ENCODE data around the gene BARHL1. TPM values are rescaled to one million over a fixed set of nuclear protein-coding genes. Genes with fewer than 3 reads are reported as not detected.

The BARHL1 gene
- total and polyA plus RNA-seq, 9 of the 15 experiments (the other 6 are each of a cell fraction or from before 2014, with no cell fraction given): not detected

DNA sequence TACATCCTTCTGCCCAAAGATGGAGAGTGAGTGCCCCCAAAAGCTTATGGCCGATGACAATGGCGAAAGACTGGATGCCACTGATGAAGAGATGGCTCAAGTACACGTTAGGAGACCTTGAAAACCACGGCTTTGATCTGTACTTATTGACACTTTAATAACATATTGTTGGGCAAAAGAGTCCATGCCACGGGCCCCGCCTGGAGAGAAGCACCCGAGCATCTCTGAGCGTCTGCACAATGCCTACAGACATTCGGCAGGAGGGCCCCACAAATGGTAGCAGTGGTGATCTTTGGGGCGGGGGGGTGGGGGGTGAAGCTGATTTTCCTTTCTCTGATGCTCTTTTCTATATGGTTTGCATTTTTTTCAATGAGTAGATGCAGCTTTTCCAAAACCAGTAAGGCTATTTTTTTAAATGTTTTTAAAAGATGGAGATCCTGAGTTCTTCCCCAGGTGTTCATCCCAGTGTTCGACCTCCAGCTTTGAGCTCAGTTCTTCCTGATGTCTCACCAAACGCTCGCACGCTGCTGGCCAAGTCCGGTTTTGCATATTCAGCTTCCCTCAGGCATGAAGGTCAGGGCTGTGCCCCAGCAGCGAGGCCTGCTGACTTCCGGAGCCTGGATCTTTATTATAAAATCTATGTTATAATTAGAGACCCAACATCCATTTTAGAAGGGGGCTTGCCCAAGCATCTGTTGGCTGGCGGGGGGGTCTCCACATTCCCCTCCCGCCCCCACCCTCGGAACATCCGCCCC is 34.3 kb upstream of the BARHL1 start:
- POLR2A ChIA-PET: interaction anchor here (0.7 to 1.1 kb wide), 2 partner anchors 25 to 845 kb away, joined by 3 read pairs; no protein-coding TSS in a partner anchor
- no TSS peak for BruUV-seq (replicated peaks)

More for the DNA sequence above, 34.3 kb upstream of the BARHL1 start:
- Histone ChIP-seq H2AFZ (ENCODE audit: low read depth, low read length) (no peak overlapping the region), H3K9me3 (replicated peaks; ENCODE audit: control insufficient read depth, insufficient read depth, low read depth, low read length) (no peaks in the 10 kb centered on the region), H3K4me1 (replicated peaks in 1 of 2; ENCODE audit: control insufficient read depth in 2 of 2, insufficient read depth in 2 of 2, low read length in 2 of 2) (peaks cover 0 to 17% of the 10 kb centered on the region in 2 experiments; a peak in 2 of 5 replicates), H3K79me2 (ENCODE audit: control insufficient read depth, insufficient read depth, low read length) (no peaks in the 10 kb centered on the region), H4K20me1 (replicated peaks; ENCODE audit: control insufficient read depth, insufficient read depth, low read length) (peaks cover 21% of the 10 kb centered on the region), H3K4me2 (ENCODE audit: insufficient read depth, low read length) (no peak overlapping the region), H3K27me3 (ENCODE audit: control insufficient read depth in 2 of 2, insufficient read depth in 2 of 2, low read length in 2 of 2) (peaks cover 38 to 70% of the 10 kb centered on the region in 2 experiments), H3K27ac (ENCODE audit: extremely low read depth, low read depth, low read length) (no peak overlapping the region), H3K9ac (ENCODE audit: insufficient read depth in 1 of 2, low read depth in 2 of 2, low read length in 2 of 2) (no peak overlapping the region), H3K4me3 (no peak overlapping the region), H3K9me1 (ENCODE audit: control insufficient read depth, insufficient read depth, low read length) (no peaks in the 10 kb centered on the region), H3K36me3 (ENCODE audit: control insufficient read depth, insufficient read depth, low read length) (no peaks in the 10 kb centered on the region)
- intact Hi-C loops (cut with micrococcal nuclease) (no loop called here), in situ Hi-C loops (cut with MboI) (no loop called here)
- TF ChIP-seq HDAC2 (IDR thresholded peaks at IDR 0.05) (no peak), SMARCC2 (IDR thresholded peaks at IDR 0.05; ENCODE audit: low read depth) (no peak), CBFA2T3 (IDR thresholded peaks at IDR 0.05) (no peak), HNRNPH1 (optimal IDR thresholded peaks at IDR 0.05; ENCODE audit: low read depth, low read length) (no peak), GABPB2 (CRISPR knock-in tag; conservative IDR thresholded peaks at IDR 0.05) (no peak), HDAC1 (IDR thresholded peaks at IDR 0.05) (no peak), KAT8 (IDR thresholded peaks at IDR 0.05; ENCODE audit: low read depth) (no peak), NR4A1 (CRISPR knock-in tag; IDR thresholded peaks at IDR 0.05) (no peak), NR4A1 (tag; IDR thresholded peaks at IDR 0.05) (no peak), ZNF79 (CRISPR knock-in tag; IDR thresholded peaks at IDR 0.05; ENCODE audit: low read depth) (no peak), NFIX (CRISPR knock-in tag; IDR thresholded peaks at IDR 0.05; ENCODE audit: low read depth) (no peak), CBFA2T2 (conservative IDR thresholded peaks at IDR 0.05) (no peak), ZNF133 (CRISPR knock-in tag; IDR thresholded peaks at IDR 0.05) (no peak), FOXJ2 (tag; IDR thresholded peaks at IDR 0.05) (no peak)
- TF ChIP-seq, protein P1, sequence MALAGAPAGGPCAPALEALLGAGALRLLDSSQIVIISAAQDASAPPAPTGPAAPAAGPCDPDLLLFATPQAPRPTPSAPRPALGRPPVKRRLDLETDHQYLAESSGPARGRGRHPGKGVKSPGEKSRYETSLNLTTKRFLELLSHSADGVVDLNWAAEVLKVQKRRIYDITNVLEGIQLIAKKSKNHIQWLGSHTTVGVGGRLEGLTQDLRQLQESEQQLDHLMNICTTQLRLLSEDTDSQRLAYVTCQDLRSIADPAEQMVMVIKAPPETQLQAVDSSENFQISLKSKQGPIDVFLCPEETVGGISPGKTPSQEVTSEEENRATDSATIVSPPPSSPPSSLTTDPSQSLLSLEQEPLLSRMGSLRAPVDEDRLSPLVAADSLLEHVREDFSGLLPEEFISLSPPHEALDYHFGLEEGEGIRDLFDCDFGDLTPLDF (CRISPR knock-in tag; IDR thresholded peaks at IDR 0.05): no peak
- TF ChIP-seq, protein P2, sequence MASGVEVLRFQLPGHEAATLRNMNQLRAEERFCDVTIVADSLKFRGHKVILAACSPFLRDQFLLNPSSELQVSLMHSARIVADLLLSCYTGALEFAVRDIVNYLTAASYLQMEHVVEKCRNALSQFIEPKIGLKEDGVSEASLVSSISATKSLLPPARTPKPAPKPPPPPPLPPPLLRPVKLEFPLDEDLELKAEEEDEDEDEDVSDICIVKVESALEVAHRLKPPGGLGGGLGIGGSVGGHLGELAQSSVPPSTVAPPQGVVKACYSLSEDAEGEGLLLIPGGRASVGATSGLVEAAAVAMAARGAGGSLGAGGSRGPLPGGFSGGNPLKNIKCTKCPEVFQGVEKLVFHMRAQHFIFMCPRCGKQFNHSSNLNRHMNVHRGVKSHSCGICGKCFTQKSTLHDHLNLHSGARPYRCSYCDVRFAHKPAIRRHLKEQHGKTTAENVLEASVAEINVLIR (CRISPR knock-in tag; IDR thresholded peaks at IDR 0.05): no peak
- TF ChIP-seq, protein P3, sequence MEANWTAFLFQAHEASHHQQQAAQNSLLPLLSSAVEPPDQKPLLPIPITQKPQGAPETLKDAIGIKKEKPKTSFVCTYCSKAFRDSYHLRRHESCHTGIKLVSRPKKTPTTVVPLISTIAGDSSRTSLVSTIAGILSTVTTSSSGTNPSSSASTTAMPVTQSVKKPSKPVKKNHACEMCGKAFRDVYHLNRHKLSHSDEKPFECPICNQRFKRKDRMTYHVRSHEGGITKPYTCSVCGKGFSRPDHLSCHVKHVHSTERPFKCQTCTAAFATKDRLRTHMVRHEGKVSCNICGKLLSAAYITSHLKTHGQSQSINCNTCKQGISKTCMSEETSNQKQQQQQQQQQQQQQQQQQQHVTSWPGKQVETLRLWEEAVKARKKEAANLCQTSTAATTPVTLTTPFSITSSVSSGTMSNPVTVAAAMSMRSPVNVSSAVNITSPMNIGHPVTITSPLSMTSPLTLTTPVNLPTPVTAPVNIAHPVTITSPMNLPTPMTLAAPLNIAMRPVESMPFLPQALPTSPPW (CRISPR knock-in tag; IDR thresholded peaks at IDR 0.05): no peak
- CTCF ChIA-PET (ENCODE audit: low intra/inter-chr PET ratio): interaction anchor here (0.7 kb wide), 1 partner anchor 1072 kb away, joined by 3 read pairs; no protein-coding TSS in a partner anchor
- ATAC-seq (no peak), DNase-seq (ENCODE audit: extremely low read depth in 1 of 4, low spot score in 3 of 4) (no peak), FAIRE-seq (no peak)
- WGBS (ENCODE audit: insufficient coverage, low coverage, missing lambda C conversion rate): 5% methylated on average over 19 of the region's 21 CpGs

Measured in K562 (cell line).